Brain microvascular endothelial cell (primary cell): ENCODE results near the gene KBTBD3.
A peak's percentile ranks its signal among the peaks of the same experiment; 100 is the strongest.

Source experiments
- DNase-seq: peaks from one replicate; pipeline ENCODE4 v3.0.0-alpha.2; 2020
- H3K27ac ChIP-seq: fragments of 250-450 bp; sonication (Bioruptor Pico); 2 replicates; pipeline ENCODE4 v1.5.1; 2020; ENCODE audit warnings: mild to moderate bottlenecking, moderate library complexity
- H3K27me3 ChIP-seq: fragments of 250-450 bp; sonication (Bioruptor Pico); replicated peaks from 2 replicates; pipeline ENCODE4 v1.5.1; 2020; ENCODE audit warnings: mild to moderate bottlenecking
- H3K36me3 ChIP-seq: fragments of 250-450 bp; sonication (Bioruptor Pico); replicated peaks from 2 replicates; pipeline ENCODE4 v1.5.1; 2020; ENCODE audit warnings: mild to moderate bottlenecking
- H3K4me3 ChIP-seq: 2 replicates; pipeline ENCODE4 v1.5.1; 2011; ENCODE audit warnings: low read depth, mild to moderate bottlenecking, control low read depth, low read length, moderate library complexity
- CTCF ChIP-seq: IDR thresholded peaks from 2 replicates; pipeline ENCODE4 v1.5.1; 2011; ENCODE audit warnings: low read depth, mild to moderate bottlenecking, moderate library complexity, low read length, control low read depth, inconsistent platforms; ENCODE audit errors: missing control alignments
- in situ Hi-C: cut with HindIII; loops from 2 replicates; pipeline ENCODE4 v1.10.0; 2017; ENCODE audit warnings: low sequenced_read_pairs, low pct_ligation_motif_present

The KBTBD3 gene

GRCh38 chr11:106087815-106088435 lies 10.8 kb upstream of the KBTBD3 start:
- H3K27me3 ChIP-seq = no peaks in the 10 kb centered on the region
- in situ Hi-C loops = no loop called here
- TF ChIP-seq CTCF = peak; percentile 88

GRCh38 chr11:106086850-106087249 lies 9.7 kb upstream of the KBTBD3 start:
- no peak for TF ChIP-seq CTCF

More at GRCh38 chr11:106087815-106088435, 10.8 kb upstream of the KBTBD3 start:
- peak; percentile 63 for DNase-seq
- H3K4me3 ChIP-seq = no peak overlapping the region
- no peak overlapping the region for H3K27ac ChIP-seq
- peaks cover 3% of the 10 kb centered on the region for H3K36me3 ChIP-seq

GRCh38 chr11:106086135-106086534 lies 9.0 kb upstream of the KBTBD3 start:
- in situ Hi-C loops = no loop called here
- peak overlapping the region; percentile 2 for H3K27ac ChIP-seq
- no peak overlapping the region for H3K4me3 ChIP-seq
- H3K36me3 ChIP-seq = peaks cover 6% of the 10 kb centered on the region
- DNase-seq = no peak
- no peaks in the 10 kb centered on the region for H3K27me3 ChIP-seq
- TF ChIP-seq CTCF = no peak

More at GRCh38 chr11:106086850-106087249, 9.7 kb upstream of the KBTBD3 start:
- DNase-seq = no peak
- H3K27me3 ChIP-seq = no peaks in the 10 kb centered on the region
- peak overlapping the region; percentile 2 for H3K27ac ChIP-seq
- in situ Hi-C loops = no loop called here
- no peak overlapping the region for H3K4me3 ChIP-seq
- peaks cover 6% of the 10 kb centered on the region for H3K36me3 ChIP-seq

- H3K4me3 ChIP-seq = no peak overlapping the region
- H3K27ac ChIP-seq = no peak overlapping the region
- H3K27me3 ChIP-seq = no peaks in the 10 kb centered on the region
- peaks cover 13% of the 10 kb centered on the region for H3K36me3 ChIP-seq
- DNase-seq = no peak
- in situ Hi-C loops = no loop called here
- TF ChIP-seq CTCF = no peak
These were observed 4.9 kb upstream of the KBTBD3 start for GRCh38 chr11:106082096-106082495.

GRCh38 chr11:106077609-106078455 lies 685 bp upstream of the KBTBD3 start, which contains the start of gene AASDHPPT:
TSS of gene AASDHPPT (plus strand) at chr11:106077662. CDS start at chr11:106077711, 49 bp downstream.
- Histone ChIP-seq H3K4me3 (peak within 1 kb of the TSS; percentile 98), H3K36me3 (peaks cover 13% of the 10 kb centered on the region), H3K27me3 (no peaks in the 10 kb centered on the region), H3K27ac (peak within 1 kb of the TSS; percentile 91)
- peak; percentile 29 for DNase-seq
- TF ChIP-seq CTCF = no peak
- in situ Hi-C loops = no loop called here
